ENCODE results near the gene ACOT13. TPM values are rescaled to one million over a fixed set of nuclear protein-coding genes. Genes with fewer than 3 reads are reported as not detected.
"Not testable (repeated sequence)": the region's sequence is repeated elsewhere in the genome, so short reads cannot be mapped to it uniquely, and the experiment has no call there.

ACOT13 gene
- total RNA-seq, 1 experiment from 2014 or later, result 31.4 TPM

DNA sequence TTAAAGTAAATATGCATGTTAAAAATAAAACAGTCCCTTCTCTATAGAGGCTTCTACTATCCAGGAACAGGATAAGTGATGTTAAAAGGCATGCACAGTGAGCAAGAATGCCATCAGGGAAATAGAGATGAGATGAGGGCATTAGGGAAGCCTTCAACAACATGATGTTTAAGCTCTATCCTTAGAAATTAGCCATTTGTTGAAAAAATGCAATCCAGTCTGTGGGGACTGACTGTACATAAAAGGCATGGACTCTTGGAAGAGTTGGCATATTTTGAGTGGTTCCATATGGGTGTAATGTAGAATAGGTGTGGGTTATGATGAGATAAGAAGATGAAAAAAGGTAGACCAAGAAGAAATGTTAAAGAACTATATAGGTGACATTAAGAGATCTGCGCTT is 26.7 kb upstream of the ACOT13 start:
- no peak overlapping the region for H3K27ac Mint-ChIP-seq (ENCODE audit: low read depth, unreplicated experiment)
- ChIA-PET POLR2A (interaction anchor here (0.7 kb wide), 1 partner anchor 16 kb away, joined by 3 read pairs; no protein-coding TSS in a partner anchor), CTCF (no interaction called here)
- peaks cover 6% of the 10 kb centered on the region for H3K36me3 Mint-ChIP-seq (ENCODE audit: insufficient read depth, unreplicated experiment)
- peaks cover 7% of the 10 kb centered on the region for H3K9me3 Mint-ChIP-seq (ENCODE audit: unreplicated experiment)
- peaks cover 1% of the 10 kb centered on the region for H3K4me1 Mint-ChIP-seq (ENCODE audit: insufficient read depth, unreplicated experiment)
- BruUV-seq (replicated peaks), result no TSS peak
- intact Hi-C loops (cut with micrococcal nuclease), result loop anchor here (10.0 kb wide), 1 partner anchor 55 kb away; no protein-coding TSS in a partner anchor
- no peak for DNase-seq (ENCODE audit: unreplicated experiment)
- H3K4me3 Mint-ChIP-seq (ENCODE audit: unreplicated experiment), result no peak overlapping the region
- peaks cover 2% of the 10 kb centered on the region for H3K27me3 Mint-ChIP-seq (ENCODE audit: insufficient read depth, unreplicated experiment)
- TF ChIP-seq, protein P1, sequence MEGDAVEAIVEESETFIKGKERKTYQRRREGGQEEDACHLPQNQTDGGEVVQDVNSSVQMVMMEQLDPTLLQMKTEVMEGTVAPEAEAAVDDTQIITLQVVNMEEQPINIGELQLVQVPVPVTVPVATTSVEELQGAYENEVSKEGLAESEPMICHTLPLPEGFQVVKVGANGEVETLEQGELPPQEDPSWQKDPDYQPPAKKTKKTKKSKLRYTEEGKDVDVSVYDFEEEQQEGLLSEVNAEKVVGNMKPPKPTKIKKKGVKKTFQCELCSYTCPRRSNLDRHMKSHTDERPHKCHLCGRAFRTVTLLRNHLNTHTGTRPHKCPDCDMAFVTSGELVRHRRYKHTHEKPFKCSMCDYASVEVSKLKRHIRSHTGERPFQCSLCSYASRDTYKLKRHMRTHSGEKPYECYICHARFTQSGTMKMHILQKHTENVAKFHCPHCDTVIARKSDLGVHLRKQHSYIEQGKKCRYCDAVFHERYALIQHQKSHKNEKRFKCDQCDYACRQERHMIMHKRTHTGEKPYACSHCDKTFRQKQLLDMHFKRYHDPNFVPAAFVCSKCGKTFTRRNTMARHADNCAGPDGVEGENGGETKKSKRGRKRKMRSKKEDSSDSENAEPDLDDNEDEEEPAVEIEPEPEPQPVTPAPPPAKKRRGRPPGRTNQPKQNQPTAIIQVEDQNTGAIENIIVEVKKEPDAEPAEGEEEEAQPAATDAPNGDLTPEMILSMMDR (IDR thresholded peaks at IDR 0.05; ENCODE audit: unreplicated experiment), result no peak

DNA sequence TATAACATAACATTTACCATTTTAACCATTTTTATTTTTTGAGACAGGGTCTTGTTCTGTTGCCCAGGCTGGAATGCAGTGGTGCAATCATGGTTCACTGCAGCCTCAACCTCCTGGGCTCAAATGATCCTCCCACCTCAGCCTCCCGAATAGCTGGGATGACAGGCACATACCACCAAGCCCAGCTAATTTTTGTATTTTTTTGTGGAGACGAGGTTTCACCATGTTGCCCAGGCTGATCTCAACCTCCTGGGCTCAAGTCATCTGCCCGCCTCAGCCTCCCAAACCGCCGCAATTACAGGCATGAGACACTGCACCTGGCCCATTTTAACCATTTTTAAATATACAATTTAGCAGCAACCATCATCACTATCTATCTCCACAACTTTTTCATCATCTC is 26.2 kb upstream of the ACOT13 start:
- H3K4me1 Mint-ChIP-seq (ENCODE audit: insufficient read depth, unreplicated experiment); BruUV-seq (replicated peaks); DNase-seq (ENCODE audit: unreplicated experiment); H3K27me3 Mint-ChIP-seq (ENCODE audit: insufficient read depth, unreplicated experiment); H3K36me3 Mint-ChIP-seq (ENCODE audit: insufficient read depth, unreplicated experiment); H3K9me3 Mint-ChIP-seq (ENCODE audit: unreplicated experiment); H3K27ac Mint-ChIP-seq (ENCODE audit: low read depth, unreplicated experiment); H3K4me3 Mint-ChIP-seq (ENCODE audit: unreplicated experiment); CTCF ChIA-PET: not testable (repeated sequence)
- intact Hi-C loops (cut with micrococcal nuclease), result loop anchor here (10.0 kb wide), 1 partner anchor 56 kb away; no protein-coding TSS in a partner anchor
- POLR2A ChIA-PET, result interaction anchor here (0.7 kb wide), 1 partner anchor 16 kb away, joined by 3 read pairs; no protein-coding TSS in a partner anchor

DNA sequence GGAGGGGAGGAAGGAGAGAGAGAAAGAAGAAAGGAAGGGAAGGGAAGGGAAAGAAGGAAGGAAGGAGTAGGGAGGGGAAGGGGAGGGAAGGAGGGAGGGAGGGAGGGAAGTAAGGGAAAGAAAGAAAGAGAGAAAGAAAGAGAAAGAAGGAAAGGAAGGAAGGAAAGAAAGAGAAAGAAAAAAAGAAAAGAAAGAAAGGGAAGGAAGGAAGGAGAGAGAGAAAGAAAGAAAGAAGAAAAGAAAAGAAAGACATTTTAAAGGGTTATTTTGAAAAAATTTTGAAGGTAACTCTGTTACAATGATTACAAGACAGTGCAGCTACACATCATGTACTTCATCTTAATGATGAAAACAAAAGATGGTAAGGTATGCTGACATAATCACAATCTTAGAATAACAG is 24.8 kb upstream of the ACOT13 start:
- no peak for DNase-seq (ENCODE audit: unreplicated experiment)
- H3K36me3 Mint-ChIP-seq (ENCODE audit: insufficient read depth, unreplicated experiment), result peaks cover 6% of the 10 kb centered on the region
- peaks cover 7% of the 10 kb centered on the region for H3K9me3 Mint-ChIP-seq (ENCODE audit: unreplicated experiment)
- ChIA-PET CTCF (no interaction called here), POLR2A (interaction anchor here (0.6 kb wide), 1 partner anchor 233 kb away, joined by 3 read pairs; no protein-coding TSS in a partner anchor)
- no TSS peak for BruUV-seq (replicated peaks)
- no peak overlapping the region for H3K27ac Mint-ChIP-seq (ENCODE audit: low read depth, unreplicated experiment)
- H3K4me3 Mint-ChIP-seq (ENCODE audit: unreplicated experiment), result no peak overlapping the region
- intact Hi-C loops (cut with micrococcal nuclease), result loop anchor here (10.0 kb wide), 1 partner anchor 57 kb away; no protein-coding TSS in a partner anchor
- TF ChIP-seq, protein P1 (IDR thresholded peaks at IDR 0.05; ENCODE audit: unreplicated experiment), result no peak
- H3K27me3 Mint-ChIP-seq (ENCODE audit: insufficient read depth, unreplicated experiment), result peaks cover 10% of the 10 kb centered on the region
- peaks cover 18% of the 10 kb centered on the region for H3K4me1 Mint-ChIP-seq (ENCODE audit: insufficient read depth, unreplicated experiment)

DNA sequence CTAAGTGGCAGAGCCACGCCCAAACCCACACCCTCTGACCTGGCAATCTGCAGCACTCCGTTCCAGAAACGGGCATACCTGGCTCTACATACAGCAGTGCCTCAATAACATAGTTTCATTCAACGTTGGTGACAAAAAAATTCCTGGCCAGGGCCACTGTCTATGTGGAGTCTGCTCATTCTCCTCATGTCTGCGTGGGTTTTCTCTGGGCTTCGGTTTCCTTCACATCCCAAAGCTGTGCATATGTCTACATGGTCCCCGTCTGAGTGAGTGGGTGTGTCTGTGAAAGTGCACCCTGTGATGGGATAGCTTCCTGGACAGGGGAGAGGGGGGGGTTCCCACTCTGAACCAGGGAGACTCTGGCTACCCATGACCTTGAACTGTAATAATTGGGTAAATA is 23.0 kb upstream of the ACOT13 start:
- TF ChIP-seq, protein P1 (IDR thresholded peaks at IDR 0.05; ENCODE audit: unreplicated experiment), result no peak
- H3K9me3 Mint-ChIP-seq (ENCODE audit: unreplicated experiment), result no peaks in the 10 kb centered on the region
- peaks cover 6% of the 10 kb centered on the region for H3K36me3 Mint-ChIP-seq (ENCODE audit: insufficient read depth, unreplicated experiment)
- H3K27me3 Mint-ChIP-seq (ENCODE audit: insufficient read depth, unreplicated experiment), result peaks cover 10% of the 10 kb centered on the region
- intact Hi-C loops (cut with micrococcal nuclease), result loop anchor here (10.0 kb wide), 1 partner anchor 59 kb away; no protein-coding TSS in a partner anchor
- POLR2A ChIA-PET, result interaction anchor here (0.7 to 1.0 kb wide), 2 partner anchors 27 to 446 kb away, joined by 3 to 4 read pairs; no protein-coding TSS in a partner anchor
- no peak overlapping the region for H3K27ac Mint-ChIP-seq (ENCODE audit: low read depth, unreplicated experiment)
- no TSS peak for BruUV-seq (replicated peaks)
- DNase-seq (ENCODE audit: unreplicated experiment), result no peak
- peaks cover 18% of the 10 kb centered on the region for H3K4me1 Mint-ChIP-seq (ENCODE audit: insufficient read depth, unreplicated experiment)
- H3K4me3 Mint-ChIP-seq (ENCODE audit: unreplicated experiment), result no peak overlapping the region
- CTCF ChIA-PET, result interaction anchor here (0.5 to 0.7 kb wide), 2 partner anchors 59 to 62 kb away, joined by 3 read pairs; no protein-coding TSS in a partner anchor

Measured in MCF 10A (cell line).